HepG2 (cell line): Measurements from ENCODE around the gene PBX2. TPM values are rescaled to one million over a fixed set of nuclear protein-coding genes. Genes with fewer than 3 reads are reported as not detected.

Experiments
- FOXK2 ChIP-seq: fragments of 450-650 bp; IDR thresholded peaks from 2 replicates; pipeline ENCODE4 v1.6.1; 2016
- GLI4 ChIP-seq: sonication (generic); formaldehyde crosslinking; IDR thresholded peaks from 2 replicates; pipeline ENCODE4 v1.5.1; 2020; ENCODE audit warnings: missing genetic modification reagents, mild to moderate bottlenecking, moderate library complexity, borderline replicate concordance
- HHEX ChIP-seq: IDR thresholded peaks from 2 replicates; pipeline ENCODE4 v1.6.1; 2016; ENCODE audit warnings: control low read depth
- HMG20A ChIP-seq: IDR thresholded peaks from 2 replicates; pipeline ENCODE4 v1.6.1; 2016; ENCODE audit warnings: borderline replicate concordance
- NR2F6 ChIP-seq, 2 experiments: IDR thresholded peaks; 2 replicates each; pipeline ENCODE4 v1.6.1; 2016; ENCODE audit warnings: antibody characterized with exemption in 1 of 2, mild to moderate bottlenecking in 1 of 2
- PCBP2 ChIP-seq: fragments of 200-400 bp; formaldehyde crosslinking; optimal IDR thresholded peaks from 2 replicates; pipeline ENCODE3; 2018; ENCODE audit warnings: low read length, low read depth; ENCODE audit not compliant: poor library complexity, severe bottlenecking
- ZMYM4 ChIP-seq: sonication (generic); formaldehyde crosslinking; IDR thresholded peaks from 2 replicates; pipeline ENCODE4 v1.8.1; 2023; ENCODE audit warnings: mild to moderate bottlenecking, missing genetic modification reagents
- ZNF317 ChIP-seq: sonication (generic); formaldehyde crosslinking; IDR thresholded peaks from 2 replicates; pipeline ENCODE4 v1.5.0; 2020; ENCODE audit warnings: mild to moderate bottlenecking, missing genetic modification reagents
- ZNF354B ChIP-seq: sonication (generic); formaldehyde crosslinking; IDR thresholded peaks from 2 replicates; pipeline ENCODE4 v1.8.0; 2022; ENCODE audit warnings: mild to moderate bottlenecking, missing genetic modification reagents
- ZNF567 ChIP-seq: sonication (generic); formaldehyde crosslinking; IDR thresholded peaks from 2 replicates; pipeline ENCODE4 v1.8.1; 2023; ENCODE audit warnings: mild to moderate bottlenecking, missing genetic modification reagents, borderline replicate concordance
- ZNF614 ChIP-seq: IDR thresholded peaks from 2 replicates; pipeline ENCODE4 v1.6.1; 2018; ENCODE audit warnings: missing biosample characterization, missing genetic modification reagents, inconsistent platforms, borderline replicate concordance
- ZNF761 ChIP-seq: sonication (generic); formaldehyde crosslinking; conservative IDR thresholded peaks from 2 replicates; pipeline ENCODE4 v1.4.0; 2020; ENCODE audit warnings: mild to moderate bottlenecking, missing genetic modification reagents
- polyA plus RNA-seq, 8 experiments: library from polyadenylated mRNA; depleted of rRNA in 3 of 8; stranded (reverse) in 7 of 8; unstranded in 1 of 8; fragments of >200 nt; fragmentation: Illumina TruSeq in 4 of 8; extraction: Trizol in 4 of 8; gene quantifications; 2 replicates each; pipeline versions ENCODE4 v1.2.1 to v1.2.3, GENCODE V29; 2011 to 2016; ENCODE audit warnings: low read depth in 4 of 8, missing spikeins in 1 of 8, mixed read lengths in 1 of 8; ENCODE audit not compliant: insufficient read depth in 1 of 8
- total RNA-seq, 5 experiments: library from RNA; depleted of rRNA; stranded (reverse); fragments of >200 nt; fragmentation: Illumina TruSeq; extraction: Trizol; gene quantifications; 2 replicates each; pipeline ENCODE4 v1.2.3, GENCODE V29; 2016; ENCODE audit warnings: low read depth in 1 of 5
- TF ChIP-seq, protein P1 (sequence below): sonication (generic); formaldehyde crosslinking; IDR thresholded peaks from 2 replicates; pipeline ENCODE4 v1.4.0; 2020; ENCODE audit warnings: missing genetic modification reagents
- TF ChIP-seq, protein P2 (sequence below): sonication (generic); formaldehyde crosslinking; conservative IDR thresholded peaks from 2 replicates; pipeline ENCODE4 v1.4.0; 2020; ENCODE audit warnings: missing genetic modification reagents
- TF ChIP-seq, protein P3 (sequence below): sonication (generic); formaldehyde crosslinking; IDR thresholded peaks from 2 replicates; pipeline ENCODE4 v1.8.0; 2023; ENCODE audit warnings: mild to moderate bottlenecking, missing genetic modification reagents

Gene PBX2
- total and polyA plus RNA-seq, 2 of the 13 experiments (the other 11 are each of a cell fraction or from before 2014, with no cell fraction given) = 42.3 to 77.8 TPM

DNA sequence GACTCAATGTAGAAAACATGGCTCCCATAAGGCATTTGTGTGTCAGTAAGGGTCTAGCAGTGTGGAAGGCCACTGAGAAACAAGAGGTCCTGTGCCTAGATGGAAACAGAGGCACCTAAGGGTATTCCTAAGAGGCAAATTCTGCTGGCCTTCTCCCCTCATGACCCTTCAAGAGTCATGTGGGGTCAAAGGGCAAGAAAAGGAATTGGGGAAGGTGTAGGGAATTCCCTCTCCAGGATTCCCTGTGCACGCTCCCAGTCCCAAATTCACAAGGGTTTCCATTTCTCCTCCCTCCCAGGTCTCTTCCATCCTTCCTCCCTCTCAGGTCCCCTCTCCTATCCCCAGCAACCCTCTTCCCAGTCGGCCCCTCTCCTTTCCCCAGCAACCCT lies 14.7 kb downstream of the PBX2 start (continued):
- TF ChIP-seq, protein P1, sequence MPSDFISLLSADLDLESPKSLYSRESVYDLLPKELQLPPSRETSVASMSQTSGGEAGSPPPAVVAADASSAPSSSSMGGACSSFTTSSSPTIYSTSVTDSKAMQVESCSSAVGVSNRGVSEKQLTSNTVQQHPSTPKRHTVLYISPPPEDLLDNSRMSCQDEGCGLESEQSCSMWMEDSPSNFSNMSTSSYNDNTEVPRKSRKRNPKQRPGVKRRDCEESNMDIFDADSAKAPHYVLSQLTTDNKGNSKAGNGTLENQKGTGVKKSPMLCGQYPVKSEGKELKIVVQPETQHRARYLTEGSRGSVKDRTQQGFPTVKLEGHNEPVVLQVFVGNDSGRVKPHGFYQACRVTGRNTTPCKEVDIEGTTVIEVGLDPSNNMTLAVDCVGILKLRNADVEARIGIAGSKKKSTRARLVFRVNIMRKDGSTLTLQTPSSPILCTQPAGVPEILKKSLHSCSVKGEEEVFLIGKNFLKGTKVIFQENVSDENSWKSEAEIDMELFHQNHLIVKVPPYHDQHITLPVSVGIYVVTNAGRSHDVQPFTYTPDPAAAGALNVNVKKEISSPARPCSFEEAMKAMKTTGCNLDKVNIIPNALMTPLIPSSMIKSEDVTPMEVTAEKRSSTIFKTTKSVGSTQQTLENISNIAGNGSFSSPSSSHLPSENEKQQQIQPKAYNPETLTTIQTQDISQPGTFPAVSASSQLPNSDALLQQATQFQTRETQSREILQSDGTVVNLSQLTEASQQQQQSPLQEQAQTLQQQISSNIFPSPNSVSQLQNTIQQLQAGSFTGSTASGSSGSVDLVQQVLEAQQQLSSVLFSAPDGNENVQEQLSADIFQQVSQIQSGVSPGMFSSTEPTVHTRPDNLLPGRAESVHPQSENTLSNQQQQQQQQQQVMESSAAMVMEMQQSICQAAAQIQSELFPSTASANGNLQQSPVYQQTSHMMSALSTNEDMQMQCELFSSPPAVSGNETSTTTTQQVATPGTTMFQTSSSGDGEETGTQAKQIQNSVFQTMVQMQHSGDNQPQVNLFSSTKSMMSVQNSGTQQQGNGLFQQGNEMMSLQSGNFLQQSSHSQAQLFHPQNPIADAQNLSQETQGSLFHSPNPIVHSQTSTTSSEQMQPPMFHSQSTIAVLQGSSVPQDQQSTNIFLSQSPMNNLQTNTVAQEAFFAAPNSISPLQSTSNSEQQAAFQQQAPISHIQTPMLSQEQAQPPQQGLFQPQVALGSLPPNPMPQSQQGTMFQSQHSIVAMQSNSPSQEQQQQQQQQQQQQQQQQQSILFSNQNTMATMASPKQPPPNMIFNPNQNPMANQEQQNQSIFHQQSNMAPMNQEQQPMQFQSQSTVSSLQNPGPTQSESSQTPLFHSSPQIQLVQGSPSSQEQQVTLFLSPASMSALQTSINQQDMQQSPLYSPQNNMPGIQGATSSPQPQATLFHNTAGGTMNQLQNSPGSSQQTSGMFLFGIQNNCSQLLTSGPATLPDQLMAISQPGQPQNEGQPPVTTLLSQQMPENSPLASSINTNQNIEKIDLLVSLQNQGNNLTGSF (CRISPR knock-in tag) = no peak
- TF ChIP-seq PCBP2 = peak; percentile 99
- no peak for TF ChIP-seq ZNF761 (CRISPR knock-in tag)
- TF ChIP-seq HMG20A (CRISPR knock-in tag) = no peak
- peak; percentile 36; the same call in 1 of the 2 replicates for TF ChIP-seq NR2F6 (IDR thresholded peaks at IDR 0.05)
- TF ChIP-seq NR2F6 (CRISPR knock-in tag; IDR thresholded peaks at IDR 0.05) = no peak
- 0 out of 2 replicates have a peak, but pooled peaks have one; percentile 1 for TF ChIP-seq ZNF614 (CRISPR knock-in tag)
- TF ChIP-seq GLI4 = peak; percentile 60; the same call in 1 of the 2 replicates
- no peak for TF ChIP-seq HHEX (CRISPR knock-in tag)
- TF ChIP-seq, protein P2, sequence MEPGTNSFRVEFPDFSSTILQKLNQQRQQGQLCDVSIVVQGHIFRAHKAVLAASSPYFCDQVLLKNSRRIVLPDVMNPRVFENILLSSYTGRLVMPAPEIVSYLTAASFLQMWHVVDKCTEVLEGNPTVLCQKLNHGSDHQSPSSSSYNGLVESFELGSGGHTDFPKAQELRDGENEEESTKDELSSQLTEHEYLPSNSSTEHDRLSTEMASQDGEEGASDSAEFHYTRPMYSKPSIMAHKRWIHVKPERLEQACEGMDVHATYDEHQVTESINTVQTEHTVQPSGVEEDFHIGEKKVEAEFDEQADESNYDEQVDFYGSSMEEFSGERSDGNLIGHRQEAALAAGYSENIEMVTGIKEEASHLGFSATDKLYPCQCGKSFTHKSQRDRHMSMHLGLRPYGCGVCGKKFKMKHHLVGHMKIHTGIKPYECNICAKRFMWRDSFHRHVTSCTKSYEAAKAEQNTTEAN (CRISPR knock-in tag) = no peak
- no peak for TF ChIP-seq ZMYM4 (CRISPR knock-in tag)
- TF ChIP-seq FOXK2 = no peak
- no peak for TF ChIP-seq ZNF317 (CRISPR knock-in tag)
- TF ChIP-seq, protein P3, sequence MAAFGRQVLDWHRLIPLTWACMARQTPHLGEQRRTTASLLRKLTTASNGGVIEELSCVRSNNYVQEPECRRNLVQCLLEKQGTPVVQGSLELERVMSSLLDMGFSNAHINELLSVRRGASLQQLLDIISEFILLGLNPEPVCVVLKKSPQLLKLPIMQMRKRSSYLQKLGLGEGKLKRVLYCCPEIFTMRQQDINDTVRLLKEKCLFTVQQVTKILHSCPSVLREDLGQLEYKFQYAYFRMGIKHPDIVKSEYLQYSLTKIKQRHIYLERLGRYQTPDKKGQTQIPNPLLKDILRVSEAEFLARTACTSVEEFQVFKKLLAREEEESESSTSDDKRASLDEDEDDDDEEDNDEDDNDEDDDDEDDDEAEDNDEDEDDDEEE (CRISPR knock-in tag) = 0 out of 2 replicates have a peak, but pooled peaks have one; percentile 31
- TF ChIP-seq ZNF567 (CRISPR knock-in tag) = no peak
- no peak for TF ChIP-seq ZNF354B
